C4-2B (cell line): Measurements from ENCODE around the gene ATRNL1.

ENCODE experiments used
- H3K27ac ChIP-seq: fragments of 450-650 bp; 2 replicates; pipeline ENCODE4 v1.5.1; 2017
- CTCF ChIP-seq: fragments of 450-650 bp; conservative IDR thresholded peaks from 2 replicates; pipeline ENCODE4 v1.5.1; 2017; ENCODE audit warnings: mild to moderate bottlenecking
- ZFX ChIP-seq: fragments of 450-650 bp; IDR thresholded peaks from 2 replicates; pipeline ENCODE4 v1.6.1; 2017

The ATRNL1 gene

GRCh38 chr10:115093286-115093775, at the start of gene ATRNL1:
TSS of gene ATRNL1 (plus strand) at chr10:115093365. CDS start at chr10:115093751, 386 bp downstream.
- TF ChIP-seq ZFX (no peak), CTCF (no peak)
- no peak within 1 kb of the TSS; the same call in 1 of the 2 replicates for H3K27ac ChIP-seq

- no peak overlapping the region for H3K27ac ChIP-seq
- TF ChIP-seq ZFX (no peak), CTCF (no peak)
These were observed 49.4 kb upstream of the ATRNL1 start for GRCh38 chr10:115043719-115044118.

GRCh38 chr10:115044891-115045290, 48.3 kb upstream of the ATRNL1 start:
- H3K27ac ChIP-seq, result no peak overlapping the region
- TF ChIP-seq ZFX (no peak), CTCF (no peak)

GRCh38 chr10:115045499-115045898, 47.7 kb upstream of the ATRNL1 start:
- TF ChIP-seq ZFX (no peak), CTCF (no peak)
- H3K27ac ChIP-seq, result no peak overlapping the region

- TF ChIP-seq ZFX (no peak), CTCF (no peak)
- no peak overlapping the region for H3K27ac ChIP-seq
These were observed 46.4 kb upstream of the ATRNL1 start for GRCh38 chr10:115046686-115047236.

- H3K27ac ChIP-seq, result no peak overlapping the region
- TF ChIP-seq ZFX (no peak), CTCF (no peak)
These were observed 45.5 kb upstream of the ATRNL1 start for GRCh38 chr10:115047705-115048104.

- H3K27ac ChIP-seq, result no peak overlapping the region
These were observed 43.8 kb upstream of the ATRNL1 start for GRCh38 chr10:115049318-115049717.

More at GRCh38 chr10:115049318-115049717, 43.8 kb upstream of the ATRNL1 start:
- TF ChIP-seq ZFX, result no peak
- TF ChIP-seq CTCF, result peak; percentile 7; the same call in 1 of the 2 replicates
